SK-N-SH (cell line): ENCODE results near the gene LEF1. TPM values are rescaled to one million over a fixed set of nuclear protein-coding genes. Genes with fewer than 3 reads are reported as not detected.

Experiments
- CTCF ChIA-PET: fragments of 300-600, 350-600 bp; formaldehyde crosslinking; extraction: SDS; loops from one replicate; lab custom pipeline; 2021; lab: Yijun Ruan, JAX
- POLR2A ChIA-PET: fragments of 350-600 bp; sonication (Branson Sonifier 250); formaldehyde crosslinking; extraction: SDS; loops from one replicate; lab custom pipeline; 2020; ENCODE audit warnings: antibody characterized with exemption, inconsistent platforms; lab: Yijun Ruan, JAX
- DNase-seq: peaks from one replicate; pipeline ENCODE4 v3.0.0; 2012
- H2AFZ ChIP-seq: fragments of 200-600 bp; sonication (generic); 2 replicates; pipeline ENCODE4 v1.8.1; 2016; ENCODE audit warnings: antibody characterized with exemption, mild to moderate bottlenecking, low read depth
- H3F3A ChIP-seq: fragments of 200-600 bp; sonication (generic); replicated peaks from 2 replicates; pipeline ENCODE3; 2016; ENCODE audit warnings: antibody characterized with exemption, mild to moderate bottlenecking; ENCODE audit not compliant: insufficient read depth
- H3K27ac ChIP-seq, 2 experiments: fragments of 200-500 bp in 1 of 2; fragments of 200-600 bp in 1 of 2; sonication (Bioruptor generic) in 1 of 2; sonication (generic), shearing (Covaris generic) in 1 of 2; 2 replicates each; pipeline versions ENCODE4 v1.5.1 to v1.6.1; 2014 to 2016; ENCODE audit warnings: low read depth in 2 of 2, inconsistent platforms in 1 of 2, low read length in 1 of 2, mild to moderate bottlenecking in 1 of 2, mixed read lengths in 1 of 2
- H3K27me3 ChIP-seq: fragments of 200-600 bp; sonication (generic), shearing (Covaris generic); 2 replicates; pipeline ENCODE4 v1.6.1; 2016; ENCODE audit warnings: mixed run types; ENCODE audit not compliant: insufficient read depth
- H3K36me3 ChIP-seq, 2 experiments: fragments of 200-500 bp in 1 of 2; fragments of 200-600 bp in 1 of 2; sonication (Bioruptor generic) in 1 of 2; sonication (generic) in 1 of 2; replicated peaks in 1 of 2; 2 replicates each; pipeline versions ENCODE3 to v1.5.1; 2014 to 2016; ENCODE audit warnings: low read length in 1 of 2, mild to moderate bottlenecking in 1 of 2; ENCODE audit not compliant: insufficient read depth in 2 of 2, control insufficient read depth in 1 of 2
- H3K4me1 ChIP-seq, 2 experiments: fragments of 200-500 bp in 1 of 2; fragments of 200-600 bp in 1 of 2; sonication (Bioruptor generic) in 1 of 2; sonication (generic), shearing (Covaris generic) in 1 of 2; 2 replicates each; pipeline versions ENCODE4 v1.5.1 to v1.6.1; 2014 to 2016; ENCODE audit warnings: low read depth in 1 of 2, low read length in 1 of 2, mixed run types in 1 of 2; ENCODE audit not compliant: insufficient read depth in 2 of 2, control insufficient read depth in 1 of 2
- H3K4me2 ChIP-seq: fragments of 200-600 bp; sonication (generic), shearing (Covaris generic); 2 replicates; pipeline ENCODE4 v1.6.1; 2017; ENCODE audit warnings: mixed run types
- H3K4me3 ChIP-seq, 2 experiments: fragments of 200-500 bp in 1 of 2; fragments of 200-600 bp in 1 of 2; sonication (Bioruptor generic) in 1 of 2; sonication (generic), shearing (Covaris generic) in 1 of 2; 2 replicates each; pipeline versions ENCODE4 v1.5.1 to v1.8.1; 2014 to 2016; ENCODE audit warnings: low read depth in 2 of 2, inconsistent platforms in 1 of 2, low read length in 1 of 2, mild to moderate bottlenecking in 1 of 2, mixed read lengths in 1 of 2, moderate library complexity in 1 of 2
- H3K79me2 ChIP-seq: fragments of 200-600 bp; sonication (generic); 2 replicates; pipeline ENCODE4 v1.8.1; 2017; ENCODE audit warnings: mild to moderate bottlenecking; ENCODE audit not compliant: insufficient read depth
- H3K9ac ChIP-seq: fragments of 200-600 bp; sonication (generic); 2 replicates; pipeline ENCODE4 v1.6.1; 2017; ENCODE audit warnings: mixed run types
- H3K9me2 ChIP-seq: fragments of 200-600 bp; sonication (generic); 2 replicates; pipeline ENCODE4 v1.6.1; 2017; ENCODE audit warnings: mixed run types
- H3K9me3 ChIP-seq: fragments of 200-600 bp; sonication (generic); 2 replicates; pipeline ENCODE4 v1.6.1; 2017; ENCODE audit warnings: mixed run types, mild to moderate bottlenecking, moderate library complexity
- H4K20me1 ChIP-seq: fragments of 200-600 bp; sonication (generic); 2 replicates; pipeline ENCODE4 v1.6.1; 2017; ENCODE audit warnings: mild to moderate bottlenecking, mixed run types; ENCODE audit not compliant: insufficient read depth
- CHD2 ChIP-seq: fragments of 150-350 bp; IDR thresholded peaks from 2 replicates; pipeline ENCODE4 v1.6.1; 2018; ENCODE audit warnings: low read length; ENCODE audit not compliant: partially characterized antibody
- EP300 ChIP-seq, 2 experiments: IDR thresholded peaks; 2 replicates each; pipeline versions ENCODE4 v1.4.0 to v1.6.1; 2012; ENCODE audit warnings: borderline replicate concordance in 1 of 2, low read depth in 1 of 2, low read length in 1 of 2
- FOSL2 ChIP-seq: IDR thresholded peaks from 2 replicates; pipeline ENCODE4 v1.4.0; 2012; ENCODE audit warnings: low read depth, mild to moderate bottlenecking, moderate library complexity, borderline replicate concordance
- FOXJ3 ChIP-seq: sonication (generic); formaldehyde crosslinking; IDR thresholded peaks from 2 replicates; pipeline ENCODE4 v1.5.1; 2020; ENCODE audit warnings: mild to moderate bottlenecking, missing genetic modification reagents
- FOXM1 ChIP-seq: IDR thresholded peaks from 2 replicates; pipeline ENCODE4 v1.4.0; 2012; ENCODE audit warnings: low read depth, mild to moderate bottlenecking
- GABPA ChIP-seq: IDR thresholded peaks from 2 replicates; pipeline ENCODE4 v1.4.0; 2012; ENCODE audit warnings: low read depth, mild to moderate bottlenecking
- GATA2 ChIP-seq: sonication (generic); formaldehyde crosslinking; IDR thresholded peaks from 2 replicates; pipeline ENCODE4 v1.5.0; 2020; ENCODE audit warnings: mild to moderate bottlenecking, missing genetic modification reagents
- NRF1 ChIP-seq: IDR thresholded peaks from 2 replicates; pipeline ENCODE4 v1.6.1; 2012; ENCODE audit warnings: low read depth, mild to moderate bottlenecking, low read length
- POLR2AphosphoS5 ChIP-seq: IDR thresholded peaks from 2 replicates; pipeline ENCODE4 v1.6.1; 2012; ENCODE audit warnings: low read depth, low read length
- RAD21 ChIP-seq: IDR thresholded peaks from 2 replicates; pipeline ENCODE4 v1.6.1; 2012; ENCODE audit warnings: mild to moderate bottlenecking, low read length
- RCOR1 ChIP-seq: fragments of 150-350 bp; IDR thresholded peaks from 2 replicates; pipeline ENCODE4 v1.6.1; 2017; ENCODE audit warnings: antibody characterized with exemption, low read length
- RFX5 ChIP-seq: IDR thresholded peaks from 2 replicates; pipeline ENCODE4 v1.6.1; 2012; ENCODE audit warnings: mild to moderate bottlenecking, improper control_type of control experiment, low read length
- RXRA ChIP-seq: IDR thresholded peaks from 2 replicates; pipeline ENCODE4 v1.4.0; 2012; ENCODE audit warnings: low read depth, mild to moderate bottlenecking, borderline replicate concordance
- SMC3 ChIP-seq: IDR thresholded peaks from 2 replicates; pipeline ENCODE4 v1.6.1; 2012; ENCODE audit warnings: low read depth, low read length, improper control_type of control experiment
- TAF1 ChIP-seq: IDR thresholded peaks from 2 replicates; pipeline ENCODE4 v1.6.1; 2012; ENCODE audit warnings: low read depth, mild to moderate bottlenecking, low read length, moderate library complexity, borderline replicate concordance
- TCF12 ChIP-seq: IDR thresholded peaks from 2 replicates; pipeline ENCODE4 v1.4.0; 2012
- USF2 ChIP-seq: fragments of 150-350 bp; IDR thresholded peaks from 2 replicates; pipeline ENCODE4 v1.6.1; 2017; ENCODE audit warnings: antibody characterized with exemption, low read length, low read depth, borderline replicate concordance
- ZBTB33 ChIP-seq: IDR thresholded peaks from 2 replicates; pipeline ENCODE4 v1.4.0; 2012; ENCODE audit warnings: low read depth, borderline replicate concordance
- WGBS: methylation state at CpG from one replicate; pipeline ENCODE4 v1.1.6; 2017; ENCODE audit warnings: low lambda C conversion rate; 5-methylcytosine and 5-hydroxymethylcytosine counted together
- polyA plus RNA-seq, 3 experiments: library from polyadenylated mRNA; depleted of rRNA; stranded (reverse); fragments of >200 nt; gene quantifications; 2 replicates each; pipeline ENCODE4 v1.2.3, GENCODE V29; 2012
- TF ChIP-seq, protein P1 (sequence below): IDR thresholded peaks from 2 replicates; pipeline ENCODE4; 2012
- TF ChIP-seq, protein P2 (sequence below): fragments of 150-350 bp; IDR thresholded peaks from 2 replicates; pipeline ENCODE4 v1.6.1; 2016; ENCODE audit warnings: mild to moderate bottlenecking, low read depth, low read length

Gene LEF1
- polyA plus RNA-seq, 1 of the 3 experiments (the other 2 are of a cell fraction): 0.36 TPM

DNA sequence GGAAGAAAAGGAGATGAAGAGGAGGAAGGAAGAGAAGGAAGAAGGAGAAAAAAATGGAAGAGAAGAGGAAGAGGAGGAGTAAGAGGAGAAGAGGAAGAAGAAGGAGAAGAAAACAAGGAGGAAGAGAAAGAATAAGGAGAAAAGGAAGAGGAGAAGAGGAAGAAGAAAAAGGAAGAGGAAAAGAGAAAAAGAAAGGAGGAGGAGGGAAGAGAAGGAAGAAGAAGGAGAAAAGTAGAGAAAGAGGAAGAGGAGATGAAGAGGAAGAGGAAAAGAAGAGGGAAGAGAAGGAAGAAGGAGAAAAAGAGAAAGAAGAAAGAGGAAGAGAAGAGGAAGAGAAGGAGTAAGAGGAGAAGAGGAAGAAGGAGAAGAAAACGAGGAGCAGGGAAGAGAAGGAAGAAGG lies 11.8 kb upstream of the LEF1 start:
- TF ChIP-seq TAF1 (no peak), FOSL2 (no peak), POLR2AphosphoS5 (no peak), NRF1 (no peak), SMC3 (no peak), USF2 (no peak), GATA2 (CRISPR knock-in tag) (no peak), RCOR1 (no peak), CHD2 (no peak), FOXM1 (no peak)
- TF ChIP-seq, protein P1, sequence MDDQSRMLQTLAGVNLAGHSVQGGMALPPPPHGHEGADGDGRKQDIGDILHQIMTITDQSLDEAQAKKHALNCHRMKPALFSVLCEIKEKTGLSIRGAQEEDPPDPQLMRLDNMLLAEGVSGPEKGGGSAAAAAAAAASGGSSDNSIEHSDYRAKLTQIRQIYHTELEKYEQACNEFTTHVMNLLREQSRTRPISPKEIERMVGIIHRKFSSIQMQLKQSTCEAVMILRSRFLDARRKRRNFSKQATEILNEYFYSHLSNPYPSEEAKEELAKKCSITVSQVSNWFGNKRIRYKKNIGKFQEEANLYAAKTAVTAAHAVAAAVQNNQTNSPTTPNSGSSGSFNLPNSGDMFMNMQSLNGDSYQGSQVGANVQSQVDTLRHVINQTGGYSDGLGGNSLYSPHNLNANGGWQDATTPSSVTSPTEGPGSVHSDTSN: no peak
- H3K4me2 ChIP-seq: no peak overlapping the region
- H3K9me3 ChIP-seq: no peaks in the 10 kb centered on the region
- peaks cover under 1% of the 10 kb centered on the region; the same call in 1 of the 2 replicates for H3K27me3 ChIP-seq
- no peaks in the 10 kb centered on the region for H3K9me2 ChIP-seq
- no peak overlapping the region for H3K4me3 ChIP-seq
- no peak overlapping the region for H3K9ac ChIP-seq
- no peaks in the 10 kb centered on the region for H3K36me3 ChIP-seq
- H3F3A ChIP-seq: no peaks in the 10 kb centered on the region
- CTCF ChIA-PET: no interaction called here
- H3K79me2 ChIP-seq: no peaks in the 10 kb centered on the region
- H4K20me1 ChIP-seq: no peaks in the 10 kb centered on the region
- no peaks in the 10 kb centered on the region for H3K4me1 ChIP-seq
- no peak for DNase-seq
- H3K27ac ChIP-seq: no peak overlapping the region
- whole genome bisulfite sequencing: 4% methylated on average over 1 of the region's 1 CpG
- H2AFZ ChIP-seq: no peak overlapping the region
- POLR2A ChIA-PET: no interaction called here

DNA sequence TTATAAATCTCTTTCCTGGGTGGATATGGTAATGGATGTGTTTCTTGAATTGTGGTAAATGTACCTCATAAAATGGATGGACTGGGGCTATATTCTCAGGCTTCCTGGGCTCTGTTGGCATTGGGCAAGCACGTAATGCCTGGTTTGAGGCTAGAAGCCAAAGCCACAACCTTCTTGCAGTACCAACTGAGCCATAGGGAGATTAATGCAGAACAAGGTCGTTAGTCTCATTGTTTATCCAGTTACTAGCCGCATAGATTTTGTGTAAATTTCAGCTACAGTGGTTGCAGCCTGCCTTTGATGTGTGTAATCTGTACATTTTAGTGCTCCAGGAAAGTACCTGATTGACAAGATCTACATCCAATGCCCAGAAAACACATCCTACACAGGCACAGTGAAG lies 7.2 kb upstream of the LEF1 start:
- Histone ChIP-seq H3K79me2 (no peaks in the 10 kb centered on the region), H3K9ac (no peak overlapping the region), H3K4me2 (no peak overlapping the region), H4K20me1 (no peaks in the 10 kb centered on the region), H3K27ac (no peak overlapping the region), H3K9me3 (no peaks in the 10 kb centered on the region), H2AFZ (no peak overlapping the region), H3K36me3 (no peaks in the 10 kb centered on the region), H3K4me3 (no peak overlapping the region), H3F3A (no peaks in the 10 kb centered on the region), H3K4me1 (peaks cover 0 to 8% of the 10 kb centered on the region in 2 experiments; a peak in 2 of 4 replicates), H3K9me2 (no peaks in the 10 kb centered on the region), H3K27me3 (peaks cover 46% of the 10 kb centered on the region)
- CTCF ChIA-PET: no interaction called here
- WGBS: 2% methylated on average over 3 of the region's 3 CpGs
- POLR2A ChIA-PET: no interaction called here
- DNase-seq: no peak
- TF ChIP-seq FOXJ3 (CRISPR knock-in tag) (no peak), RFX5 (no peak), GATA2 (CRISPR knock-in tag) (no peak), ZBTB33 (no peak), RAD21 (no peak), RXRA (no peak), USF2 (no peak), EP300 (IDR thresholded peaks at IDR 0.05; ENCODE audit: borderline replicate concordance in 1 of 2, low read depth in 1 of 2, low read length in 1 of 2) (no peak), FOXM1 (no peak), GABPA (no peak), TCF12 (no peak), CHD2 (no peak)
- TF ChIP-seq, protein P2, sequence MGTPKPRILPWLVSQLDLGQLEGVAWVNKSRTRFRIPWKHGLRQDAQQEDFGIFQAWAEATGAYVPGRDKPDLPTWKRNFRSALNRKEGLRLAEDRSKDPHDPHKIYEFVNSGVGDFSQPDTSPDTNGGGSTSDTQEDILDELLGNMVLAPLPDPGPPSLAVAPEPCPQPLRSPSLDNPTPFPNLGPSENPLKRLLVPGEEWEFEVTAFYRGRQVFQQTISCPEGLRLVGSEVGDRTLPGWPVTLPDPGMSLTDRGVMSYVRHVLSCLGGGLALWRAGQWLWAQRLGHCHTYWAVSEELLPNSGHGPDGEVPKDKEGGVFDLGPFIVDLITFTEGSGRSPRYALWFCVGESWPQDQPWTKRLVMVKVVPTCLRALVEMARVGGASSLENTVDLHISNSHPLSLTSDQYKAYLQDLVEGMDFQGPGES: no peak
